NCI-H146 treated with DMSO at 0.1 percent for 48 hours (cell line): ENCODE measurements around the gene THTPA.
"Not testable (repeated sequence)": the region's sequence is repeated elsewhere in the genome, so short reads cannot be mapped to it uniquely, and the experiment has no call there.

Source experiments
- DNase-seq: peaks from one replicate; lab custom pipeline; 2025; ENCODE audit not compliant: unreplicated experiment; lab: John Stamatoyannopoulos, UW

THTPA gene

GRCh38 chr14:23533652-23534435, 22.2 kb upstream of the THTPA start:
- DNase-seq, result no peak

GRCh38 chr14:23535943-23536342, 20.1 kb upstream of the THTPA start:
- no peak for DNase-seq

GRCh38 chr14:23536494-23536893, 19.6 kb upstream of the THTPA start:
- DNase-seq, result no peak

- not testable (repeated sequence) for DNase-seq
Measured at GRCh38 chr14:23536906-23537305, 19.2 kb upstream of the THTPA start.

- DNase-seq, result no peak
Measured at GRCh38 chr14:23537351-23538049, 18.6 kb upstream of the THTPA start.

GRCh38 chr14:23538050-23538718, 17.9 kb upstream of the THTPA start:
- DNase-seq, result no peak

GRCh38 chr14:23538785-23539184, 17.3 kb upstream of the THTPA start:
- no peak for DNase-seq

- peak; percentile 41 for DNase-seq
Measured at GRCh38 chr14:23539248-23540140, 16.6 kb upstream of the THTPA start.

- DNase-seq, result no peak
Measured at GRCh38 chr14:23540141-23540469, 16.0 kb upstream of the THTPA start.

GRCh38 chr14:23542261-23542660, 13.8 kb upstream of the THTPA start:
- no peak for DNase-seq

- DNase-seq, result no peak
Measured at GRCh38 chr14:23543403-23543802, 12.7 kb upstream of the THTPA start.

GRCh38 chr14:23544511-23545447, 11.3 kb upstream of the THTPA start:
- peak; percentile 94 for DNase-seq

- no peak for DNase-seq
Measured at GRCh38 chr14:23545740-23546365, 10.2 kb upstream of the THTPA start.

- DNase-seq, result no peak
Measured at GRCh38 chr14:23546450-23547035, 9.5 kb upstream of the THTPA start.

GRCh38 chr14:23547924-23548323, 8.1 kb upstream of the THTPA start:
- DNase-seq, result no peak

- no peak for DNase-seq
Measured at GRCh38 chr14:23548351-23549318, 7.4 kb upstream of the THTPA start.

GRCh38 chr14:23550131-23550811, 5.8 kb upstream of the THTPA start:
- no peak for DNase-seq
